HepG2 (cell line): ENCODE results near the gene NGFR. TPM values are rescaled to one million over a fixed set of nuclear protein-coding genes. Genes with fewer than 3 reads are reported as not detected.

Source experiments
- polyA plus RNA-seq, 8 experiments: library from polyadenylated mRNA; depleted of rRNA in 3 of 8; stranded (reverse) in 7 of 8; unstranded in 1 of 8; fragments of >200 nt; fragmentation: Illumina TruSeq in 4 of 8; extraction: Trizol in 4 of 8; gene quantifications; 2 replicates each; pipeline versions ENCODE4 v1.2.1 to v1.2.3, GENCODE V29; 2011 to 2016; ENCODE audit warnings: low read depth in 4 of 8, missing spikeins in 1 of 8, mixed read lengths in 1 of 8; ENCODE audit not compliant: insufficient read depth in 1 of 8
- total RNA-seq, 5 experiments: library from RNA; depleted of rRNA; stranded (reverse); fragments of >200 nt; fragmentation: Illumina TruSeq; extraction: Trizol; gene quantifications; 2 replicates each; pipeline ENCODE4 v1.2.3, GENCODE V29; 2016; ENCODE audit warnings: low read depth in 1 of 5
- TF ChIP-seq, protein P1 (sequence below), 2 experiments: sonication (generic) in 1 of 2; formaldehyde crosslinking in 1 of 2; IDR thresholded peaks; 2 replicates each; pipeline versions ENCODE4 v1.4.0 to v1.6.1; 2016 to 2020; ENCODE audit warnings: borderline replicate concordance in 1 of 2, low read depth in 1 of 2, mild to moderate bottlenecking in 1 of 2, missing genetic modification reagents in 1 of 2
- TF ChIP-seq, protein P2 (sequence below): sonication (generic); formaldehyde crosslinking; IDR thresholded peaks from 2 replicates; pipeline ENCODE4 v1.9.0; 2022; ENCODE audit warnings: low read depth, missing genetic modification reagents

NGFR gene
- total and polyA plus RNA-seq, 2 of the 13 experiments (the other 11 are each of a cell fraction or from before 2014, with no cell fraction given) = 1.1 to 1.8 TPM

DNA sequence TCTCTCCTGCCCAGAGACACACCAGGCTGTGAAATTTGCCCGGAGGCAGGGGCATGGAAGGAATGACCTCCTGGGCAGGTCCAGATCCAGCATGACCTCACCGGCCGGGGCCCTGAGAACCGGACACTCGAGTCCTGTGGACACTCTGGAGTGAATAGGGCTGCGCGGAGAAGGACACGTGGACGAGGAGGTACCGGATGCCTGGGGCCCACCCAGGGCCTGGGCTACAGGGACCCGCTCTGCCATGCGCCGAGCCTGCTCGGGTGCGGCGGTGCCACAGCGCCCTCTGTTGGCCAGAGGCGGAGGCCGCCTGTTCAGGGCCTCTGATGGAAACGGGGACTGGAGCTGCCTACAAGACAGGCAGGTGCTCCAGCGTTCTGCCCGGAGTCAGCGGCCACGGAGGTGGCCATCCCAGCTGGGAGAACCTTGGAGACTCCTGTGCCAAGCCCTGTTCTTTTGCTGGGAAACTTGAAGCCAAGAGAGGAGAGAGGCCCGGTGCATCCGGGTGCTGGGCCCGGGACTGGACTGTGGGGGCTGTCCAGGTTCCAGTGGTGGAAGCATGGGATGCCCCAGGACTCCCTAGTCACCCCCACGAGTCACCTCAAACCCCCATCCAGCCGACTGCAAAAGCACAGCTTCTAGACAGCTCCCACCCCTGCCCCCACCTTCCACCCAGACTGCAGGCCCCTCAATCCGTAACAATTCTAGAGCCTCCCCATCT, 61.3 kb downstream of the NGFR start (continued):
- TF ChIP-seq, protein P1, sequence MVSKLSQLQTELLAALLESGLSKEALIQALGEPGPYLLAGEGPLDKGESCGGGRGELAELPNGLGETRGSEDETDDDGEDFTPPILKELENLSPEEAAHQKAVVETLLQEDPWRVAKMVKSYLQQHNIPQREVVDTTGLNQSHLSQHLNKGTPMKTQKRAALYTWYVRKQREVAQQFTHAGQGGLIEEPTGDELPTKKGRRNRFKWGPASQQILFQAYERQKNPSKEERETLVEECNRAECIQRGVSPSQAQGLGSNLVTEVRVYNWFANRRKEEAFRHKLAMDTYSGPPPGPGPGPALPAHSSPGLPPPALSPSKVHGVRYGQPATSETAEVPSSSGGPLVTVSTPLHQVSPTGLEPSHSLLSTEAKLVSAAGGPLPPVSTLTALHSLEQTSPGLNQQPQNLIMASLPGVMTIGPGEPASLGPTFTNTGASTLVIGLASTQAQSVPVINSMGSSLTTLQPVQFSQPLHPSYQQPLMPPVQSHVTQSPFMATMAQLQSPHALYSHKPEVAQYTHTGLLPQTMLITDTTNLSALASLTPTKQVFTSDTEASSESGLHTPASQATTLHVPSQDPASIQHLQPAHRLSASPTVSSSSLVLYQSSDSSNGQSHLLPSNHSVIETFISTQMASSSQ (IDR thresholded peaks at IDR 0.05; ENCODE audit: low read depth) = no peak
- TF ChIP-seq, protein P1 (CRISPR knock-in tag; IDR thresholded peaks at IDR 0.05; ENCODE audit: borderline replicate concordance) = no peak
- TF ChIP-seq, protein P2, sequence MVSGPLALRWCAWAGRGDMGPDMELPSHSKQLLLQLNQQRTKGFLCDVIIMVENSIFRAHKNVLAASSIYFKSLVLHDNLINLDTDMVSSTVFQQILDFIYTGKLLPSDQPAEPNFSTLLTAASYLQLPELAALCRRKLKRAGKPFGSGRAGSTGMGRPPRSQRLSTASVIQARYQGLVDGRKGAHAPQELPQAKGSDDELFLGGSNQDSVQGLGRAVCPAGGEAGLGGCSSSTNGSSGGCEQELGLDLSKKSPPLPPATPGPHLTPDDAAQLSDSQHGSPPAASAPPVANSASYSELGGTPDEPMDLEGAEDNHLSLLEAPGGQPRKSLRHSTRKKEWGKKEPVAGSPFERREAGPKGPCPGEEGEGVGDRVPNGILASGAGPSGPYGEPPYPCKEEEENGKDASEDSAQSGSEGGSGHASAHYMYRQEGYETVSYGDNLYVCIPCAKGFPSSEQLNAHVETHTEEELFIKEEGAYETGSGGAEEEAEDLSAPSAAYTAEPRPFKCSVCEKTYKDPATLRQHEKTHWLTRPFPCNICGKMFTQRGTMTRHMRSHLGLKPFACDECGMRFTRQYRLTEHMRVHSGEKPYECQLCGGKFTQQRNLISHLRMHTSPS (CRISPR knock-in tag) = peak; percentile 68; the same call in 1 of the 2 replicates
- TF ChIP-seq, all 625 proteins: peak for 223
